Gastrocnemius medialis (tissue), 4 donors: ENCODE data around the gene NQO2. TPM values are rescaled to one million over a fixed set of nuclear protein-coding genes. Genes with fewer than 3 reads are reported as not detected.
"Not testable (repeated sequence)": the region's sequence is repeated elsewhere in the genome, so short reads cannot be mapped to it uniquely, and the experiment has no call there.

Source experiments
- ATAC-seq, 2 donors: fragments of 150-250 bp; one replicate each; pipeline ENCODE4 v1.9.1; 2016
- DNase-seq, 2 donors: peaks; one replicate each; pipeline ENCODE4 v3.0.0-alpha.2; 2019
- H3K27ac ChIP-seq, 4 donors: fragments of 200-600 bp; sonication (generic); 1 replicate in 1 of 4; 2 replicates in 3 of 4; pipeline ENCODE4 v1.5.1; 2016 to 2018; ENCODE audit warnings: mild to moderate bottlenecking in 2 of 4, moderate library complexity in 1 of 4
- H3K27me3 ChIP-seq, 3 donors: fragments of 200-600 bp; sonication (generic) in 2 of 3; 1 replicate in 1 of 3; 2 replicates in 2 of 3; pipeline versions ENCODE4 v1.5.1 to v1.6.0; 2016 to 2019; ENCODE audit warnings: mild to moderate bottlenecking in 1 of 3, moderate library complexity in 1 of 3
- H3K36me3 ChIP-seq, 2 donors: fragments of 200-600 bp; sonication (generic) in 1 of 2; one replicate each; pipeline ENCODE4 v1.5.1; 2017 to 2018
- H3K4me1 ChIP-seq, 2 donors: fragments of 200-600 bp; sonication (generic) in 1 of 2; one replicate each; pipeline ENCODE4 v1.5.1; 2016 to 2017; ENCODE audit warnings: mild to moderate bottlenecking in 2 of 2
- H3K4me3 ChIP-seq, 4 donors: fragments of 200-600 bp; sonication (generic) in 3 of 4; 1 replicate in 1 of 4; 2 replicates in 3 of 4; pipeline ENCODE4 v1.5.1; 2016 to 2019; ENCODE audit warnings: mild to moderate bottlenecking in 2 of 4
- H3K9me3 ChIP-seq, 3 donors: fragments of 200-600 bp; sonication (generic) in 2 of 3; 1 replicate in 1 of 3; 2 replicates in 2 of 3; pipeline ENCODE4 v1.5.1; 2016 to 2019
- POLR2A ChIP-seq, 2 donors: fragments of 450-650 bp; IDR thresholded peaks; one replicate each; pipeline ENCODE4 v1.6.1; 2017; ENCODE audit warnings: antibody characterized with exemption in 2 of 2, mild to moderate bottlenecking in 2 of 2, moderate library complexity in 2 of 2
- in situ Hi-C, 4 donors: fragments of 200-750 bp; cut with MboI; loops; one replicate each; pipeline versions ENCODE4 v1.15.0 to v1.8.0; 2017; ENCODE audit warnings: low sequenced_read_pairs in 4 of 4
- intact Hi-C: fragments of 100-400 bp; cut with DNase I; formaldehyde crosslinking; loops from one replicate; pipeline ENCODE4 v1.15.1; 2023; ENCODE audit warnings: low total_unique reads
- total RNA-seq, 4 donors: library from RNA; depleted of rRNA; stranded (reverse); fragments of >200 nt; gene quantifications; one replicate each; pipeline versions ENCODE4 v1.1.0 to v1.2.3, GENCODE V29; 2016
- TF ChIP-seq, protein P1 (sequence below), 5 experiments: fragments of 450-650 bp in 3 of 5; fragments of 200-600 bp in 2 of 5; sonication (generic) in 2 of 5; IDR thresholded peaks in 4 of 5; conservative IDR thresholded peaks in 1 of 5; 1 replicate in 4 of 5; 2 replicates in 1 of 5; pipeline ENCODE4 v1.5.1; 2016 to 2019; ENCODE audit warnings: antibody characterized with exemption in 5 of 5, mild to moderate bottlenecking in 3 of 5, moderate library complexity in 3 of 5

The NQO2 gene
- total RNA-seq, 4 donors from 2014 or later, result 46.7 to 94.5 (median 60.3) TPM

DNA sequence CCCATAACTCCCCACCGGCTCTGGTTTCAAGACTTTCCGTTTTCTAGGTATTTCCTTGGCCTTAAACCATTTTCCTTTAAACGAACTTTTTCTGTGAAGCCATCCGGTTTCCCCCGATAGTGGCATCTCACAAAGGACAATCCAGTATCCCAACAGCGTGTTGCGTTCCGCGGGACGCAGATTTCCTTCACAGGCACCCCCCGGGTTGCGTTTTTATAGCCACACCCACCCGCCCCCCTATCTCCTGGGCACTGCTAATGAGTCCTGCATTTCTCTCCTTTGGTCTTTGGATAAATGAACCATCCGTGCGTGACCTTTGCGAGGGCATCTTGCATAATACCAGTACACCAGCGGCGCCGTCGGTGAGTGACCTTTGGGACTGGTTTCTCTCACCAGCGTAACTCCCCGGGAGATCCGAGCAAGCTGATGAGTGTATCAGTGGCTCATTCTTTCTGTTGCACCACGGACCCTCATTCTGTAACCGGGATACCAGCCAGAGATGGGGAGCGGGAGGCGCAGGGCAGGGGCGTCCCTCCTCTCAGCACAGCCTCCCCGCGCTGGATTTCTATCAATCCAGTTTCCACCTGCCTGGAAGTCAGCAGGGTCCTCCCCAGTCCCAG is 586 bp upstream of the NQO2 start:
- ATAC-seq, result peak; percentile 27 to 61
- peak overlapping the region; percentile 49 to 86 (median 73) for H3K4me3 ChIP-seq
- intact Hi-C loops (loop anchor here (1.0 to 5.0 kb wide), 2 partner anchors 54 to 118 kb away; partner anchors contain the start of gene BPHL), in situ Hi-C loops (loop anchor here in 2 of 4 donors (5.0 to 25.0 kb wide), 2 partner anchors 53 to 263 kb away; partner anchors contain the start of gene PSMG4 (in 1 of the 2))
- no peak for TF ChIP-seq POLR2A (IDR thresholded peaks at IDR 0.05)
- TF ChIP-seq, protein P1, sequence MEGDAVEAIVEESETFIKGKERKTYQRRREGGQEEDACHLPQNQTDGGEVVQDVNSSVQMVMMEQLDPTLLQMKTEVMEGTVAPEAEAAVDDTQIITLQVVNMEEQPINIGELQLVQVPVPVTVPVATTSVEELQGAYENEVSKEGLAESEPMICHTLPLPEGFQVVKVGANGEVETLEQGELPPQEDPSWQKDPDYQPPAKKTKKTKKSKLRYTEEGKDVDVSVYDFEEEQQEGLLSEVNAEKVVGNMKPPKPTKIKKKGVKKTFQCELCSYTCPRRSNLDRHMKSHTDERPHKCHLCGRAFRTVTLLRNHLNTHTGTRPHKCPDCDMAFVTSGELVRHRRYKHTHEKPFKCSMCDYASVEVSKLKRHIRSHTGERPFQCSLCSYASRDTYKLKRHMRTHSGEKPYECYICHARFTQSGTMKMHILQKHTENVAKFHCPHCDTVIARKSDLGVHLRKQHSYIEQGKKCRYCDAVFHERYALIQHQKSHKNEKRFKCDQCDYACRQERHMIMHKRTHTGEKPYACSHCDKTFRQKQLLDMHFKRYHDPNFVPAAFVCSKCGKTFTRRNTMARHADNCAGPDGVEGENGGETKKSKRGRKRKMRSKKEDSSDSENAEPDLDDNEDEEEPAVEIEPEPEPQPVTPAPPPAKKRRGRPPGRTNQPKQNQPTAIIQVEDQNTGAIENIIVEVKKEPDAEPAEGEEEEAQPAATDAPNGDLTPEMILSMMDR (IDR thresholded peaks at IDR 0.05 in 4 of 5, conservative IDR thresholded peaks at IDR 0.05 in 1 of 5), result no peak
- H3K36me3 ChIP-seq, result peaks cover 0 to 3% of the 10 kb centered on the region in 2 donors
- H3K4me1 ChIP-seq, result peaks cover 21 to 32% of the 10 kb centered on the region in 2 donors
- no peak for DNase-seq
- H3K27me3 ChIP-seq, result no peaks in the 10 kb centered on the region
- H3K9me3 ChIP-seq, result no peaks in the 10 kb centered on the region
- H3K27ac ChIP-seq, result peak overlapping the region; percentile 84 to 91 (median 88)

DNA sequence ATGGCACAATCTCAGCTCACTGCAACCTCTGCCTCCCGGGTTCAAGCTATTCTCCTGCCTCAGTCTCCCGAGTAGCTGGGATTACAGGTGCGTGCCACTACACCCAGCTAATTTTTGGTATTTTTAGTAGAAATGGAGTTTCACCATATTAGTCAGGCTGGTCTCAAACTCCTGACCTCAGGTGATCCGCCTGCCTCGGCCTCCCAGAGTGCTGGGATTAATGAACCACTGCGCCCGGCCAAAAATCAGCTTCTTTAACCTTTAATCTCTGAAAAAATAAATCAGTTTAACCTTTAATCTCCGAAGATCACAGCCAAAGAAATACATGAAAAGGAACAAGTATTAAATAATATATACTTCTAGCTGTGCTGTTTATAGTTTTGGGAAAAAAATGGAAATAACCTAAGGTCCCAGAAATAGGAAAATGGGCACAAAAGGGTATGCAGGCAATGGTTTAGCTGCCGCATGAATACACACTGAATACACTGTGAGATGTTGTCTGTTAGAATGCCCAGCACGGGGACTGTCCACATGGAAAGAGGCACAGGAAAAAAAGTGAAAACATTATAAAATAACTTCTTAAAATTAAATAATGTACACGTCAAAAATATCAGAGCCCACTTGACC is 1.6 kb downstream of the NQO2 start:
- intact Hi-C loops, result loop anchor here (5.0 kb wide), 1 partner anchor 256 kb away; the partner anchor contains the start of gene PSMG4
- in situ Hi-C loops, result no loop called here
- ATAC-seq, result no peak

DNA sequence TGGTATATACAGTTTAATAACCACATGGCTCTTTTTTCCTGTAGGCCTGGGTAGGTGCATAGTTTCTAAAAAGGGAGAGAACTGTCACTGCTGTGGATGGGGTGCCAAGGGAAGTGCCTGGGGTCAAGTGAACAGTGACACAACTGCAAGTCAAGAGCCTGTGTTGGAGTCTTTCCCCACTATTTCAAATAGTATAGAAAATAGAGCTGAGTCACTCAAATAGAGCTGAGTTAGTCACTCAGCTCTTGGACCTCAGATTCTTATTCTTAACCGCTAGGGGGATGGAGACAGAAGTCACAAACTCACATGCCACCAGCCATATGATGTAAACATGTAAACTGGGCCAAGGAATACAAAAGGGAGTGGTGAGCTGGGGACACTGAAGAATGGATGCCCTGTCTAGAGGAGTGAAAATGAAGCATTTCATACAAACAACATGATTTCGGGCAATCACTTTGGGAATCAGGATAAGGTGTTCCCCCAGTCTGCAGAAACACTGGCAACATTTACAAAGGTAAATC is 2.1 kb downstream of the NQO2 start:
- Histone ChIP-seq H3K27ac (peak overlapping the region; percentile 90 to 96 (median 91)), H3K4me3 (peak overlapping the region in 1 of 4 donors; percentile 38), H3K9me3 (no peaks in the 10 kb centered on the region), H3K4me1 (peaks cover 21 to 32% of the 10 kb centered on the region in 2 donors), H3K27me3 (no peaks in the 10 kb centered on the region), H3K36me3 (peaks cover 2 to 27% of the 10 kb centered on the region in 2 donors)
- peak; percentile 72 to 86 for DNase-seq
- ATAC-seq, result peak; percentile 68 to 77
- in situ Hi-C loops, result no loop called here
- TF ChIP-seq, protein P1 (IDR thresholded peaks at IDR 0.05 in 4 of 5, conservative IDR thresholded peaks at IDR 0.05 in 1 of 5), result peak; percentile 57 to 85 (median 76)
- TF ChIP-seq POLR2A (IDR thresholded peaks at IDR 0.05), result no peak
- intact Hi-C loops, result loop anchor here (1.0 to 5.0 kb wide), 2 partner anchors 21 to 255 kb away; partner anchors contain the start of gene PSMG4

More for the DNA sequence above, 1.6 kb downstream of the NQO2 start:
- H3K4me3 ChIP-seq, result peak overlapping the region in 3 of 4 donors; percentile 38 to 86 (median 68)
- no peaks in the 10 kb centered on the region for H3K9me3 ChIP-seq
- peaks cover 21 to 32% of the 10 kb centered on the region in 2 donors for H3K4me1 ChIP-seq
- H3K36me3 ChIP-seq, result peaks cover 0 to 22% of the 10 kb centered on the region in 2 donors
- peak in 1 of 2 donors; percentile 16 for TF ChIP-seq POLR2A (IDR thresholded peaks at IDR 0.05)
- TF ChIP-seq, protein P1 (IDR thresholded peaks at IDR 0.05 in 4 of 5, conservative IDR thresholded peaks at IDR 0.05 in 1 of 5), result no peak
- DNase-seq, result no peak
- H3K27me3 ChIP-seq, result no peaks in the 10 kb centered on the region
- peak overlapping the region; percentile 90 to 96 (median 91) for H3K27ac ChIP-seq

DNA sequence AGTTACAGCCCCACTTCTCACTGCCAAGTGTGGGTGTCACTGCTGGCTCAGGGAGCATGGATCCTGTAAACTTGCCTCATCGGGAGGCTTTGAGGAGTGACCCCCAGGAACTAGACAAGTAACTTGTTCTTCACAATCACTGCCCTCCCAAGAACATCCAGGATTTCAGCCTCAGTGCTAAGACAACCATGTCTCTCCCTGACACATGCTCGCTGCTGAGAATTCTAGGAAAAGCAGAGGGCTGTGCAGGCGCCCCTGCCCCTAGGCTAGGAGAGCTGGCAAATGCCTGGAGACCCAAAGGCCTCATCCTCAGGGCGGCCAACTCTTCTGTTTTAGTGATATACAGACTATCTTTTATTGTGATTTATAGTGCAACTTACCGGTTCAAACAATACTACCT is 3.5 kb downstream of the NQO2 start:
- in situ Hi-C loops, ATAC-seq, DNase-seq, H3K27me3 ChIP-seq, H3K9me3 ChIP-seq, H3K4me3 ChIP-seq: not testable (repeated sequence)
- intact Hi-C loops, result loop anchor here (5.0 kb wide), 1 partner anchor 254 kb away; the partner anchor contains the start of gene PSMG4
- H3K4me1 ChIP-seq, result peaks cover 21 to 32% of the 10 kb centered on the region in 2 donors
- H3K36me3 ChIP-seq, result peaks cover 2 to 41% of the 10 kb centered on the region in 2 donors
- H3K27ac ChIP-seq, result peak overlapping the region; percentile 90 to 96 (median 91)

DNA sequence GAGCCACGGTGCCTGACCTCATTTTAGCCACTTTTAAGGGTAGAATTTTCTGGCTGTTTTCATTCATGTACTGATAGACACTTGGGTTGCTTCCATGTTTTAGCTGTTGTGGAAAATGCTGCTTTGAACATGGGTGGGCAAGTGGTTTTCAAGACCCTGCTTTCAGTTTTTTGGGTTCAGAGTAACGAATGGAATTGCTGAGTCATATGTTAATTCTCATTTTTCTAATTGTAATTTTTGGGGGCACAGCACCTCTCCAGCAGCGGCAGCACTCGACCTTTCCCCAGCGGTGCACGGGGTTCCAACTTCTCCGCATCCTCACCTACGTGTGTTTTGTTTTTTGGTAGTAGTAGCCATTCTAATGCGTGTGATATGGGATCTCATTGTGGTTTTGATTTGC is 5.4 kb downstream of the NQO2 start:
- no peak for DNase-seq
- H3K4me3 ChIP-seq, result no peak overlapping the region
- H3K27ac ChIP-seq, result peak overlapping the region in 3 of 4 donors; percentile 1 to 36 (median 33)
- no peaks in the 10 kb centered on the region for H3K9me3 ChIP-seq
- peaks cover 12 to 22% of the 10 kb centered on the region in 2 donors for H3K4me1 ChIP-seq
- TF ChIP-seq, protein P1 (IDR thresholded peaks at IDR 0.05 in 4 of 5, conservative IDR thresholded peaks at IDR 0.05 in 1 of 5), result no peak
- TF ChIP-seq POLR2A (IDR thresholded peaks at IDR 0.05), result no peak
- in situ Hi-C loops, result no loop called here
- H3K27me3 ChIP-seq, result no peaks in the 10 kb centered on the region
- peaks cover 2 to 60% of the 10 kb centered on the region in 2 donors for H3K36me3 ChIP-seq
- ATAC-seq, result no peak
- intact Hi-C loops, result no loop called here
